GM18502 (cell line): Measurements from ENCODE around the gene C18orf54.
"Not testable (repeated sequence)": the region's sequence is repeated elsewhere in the genome, so short reads cannot be mapped to it uniquely, and the experiment has no call there.

Source experiments
- ATAC-seq: cut with Tn5 transposase; IDR thresholded peaks from one replicate; pipeline ENCODE4 v1.9.1; 2021; ENCODE audit warnings: mild to moderate bottlenecking; ENCODE audit not compliant: unreplicated experiment, poor library complexity

C18orf54 gene

DNA sequence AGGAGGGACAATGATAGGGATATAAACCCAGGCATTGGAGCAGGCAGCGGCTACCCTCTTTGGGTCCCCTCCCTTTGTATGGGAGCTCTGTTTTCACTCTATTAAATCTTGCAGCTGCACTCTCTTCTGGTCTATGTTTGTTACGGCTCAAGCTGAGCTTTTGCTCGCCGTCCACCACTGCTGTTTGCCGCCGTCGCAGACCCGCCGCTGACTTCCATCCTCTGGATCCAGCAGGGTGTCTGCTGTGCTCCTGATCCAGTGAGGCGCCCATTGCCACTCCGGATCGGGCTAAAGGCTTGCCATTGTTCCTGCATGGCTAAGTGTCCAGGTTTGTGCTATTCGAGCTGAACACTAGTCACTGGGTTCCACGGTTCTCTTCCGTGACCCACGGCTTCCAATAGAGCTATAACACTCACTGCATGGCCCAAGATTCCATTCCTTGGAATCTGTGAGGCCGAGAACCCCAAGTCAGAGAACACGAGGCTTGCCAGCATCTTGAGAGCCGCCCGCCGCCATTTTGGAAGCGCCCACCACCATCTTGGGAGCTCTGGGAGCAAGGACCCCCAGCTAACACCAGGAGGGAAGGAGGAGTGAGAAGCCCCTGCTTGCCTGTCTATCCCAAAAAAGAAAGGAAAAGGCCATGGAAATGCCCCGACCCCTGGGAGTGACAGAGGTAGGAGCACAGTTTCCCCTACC is 29.2 kb downstream of the C18orf54 start:
- not testable (repeated sequence) for ATAC-seq

GRCh38 chr18:54387631-54388030 is 29.9 kb downstream of the C18orf54 start:
- no peak for ATAC-seq

DNA sequence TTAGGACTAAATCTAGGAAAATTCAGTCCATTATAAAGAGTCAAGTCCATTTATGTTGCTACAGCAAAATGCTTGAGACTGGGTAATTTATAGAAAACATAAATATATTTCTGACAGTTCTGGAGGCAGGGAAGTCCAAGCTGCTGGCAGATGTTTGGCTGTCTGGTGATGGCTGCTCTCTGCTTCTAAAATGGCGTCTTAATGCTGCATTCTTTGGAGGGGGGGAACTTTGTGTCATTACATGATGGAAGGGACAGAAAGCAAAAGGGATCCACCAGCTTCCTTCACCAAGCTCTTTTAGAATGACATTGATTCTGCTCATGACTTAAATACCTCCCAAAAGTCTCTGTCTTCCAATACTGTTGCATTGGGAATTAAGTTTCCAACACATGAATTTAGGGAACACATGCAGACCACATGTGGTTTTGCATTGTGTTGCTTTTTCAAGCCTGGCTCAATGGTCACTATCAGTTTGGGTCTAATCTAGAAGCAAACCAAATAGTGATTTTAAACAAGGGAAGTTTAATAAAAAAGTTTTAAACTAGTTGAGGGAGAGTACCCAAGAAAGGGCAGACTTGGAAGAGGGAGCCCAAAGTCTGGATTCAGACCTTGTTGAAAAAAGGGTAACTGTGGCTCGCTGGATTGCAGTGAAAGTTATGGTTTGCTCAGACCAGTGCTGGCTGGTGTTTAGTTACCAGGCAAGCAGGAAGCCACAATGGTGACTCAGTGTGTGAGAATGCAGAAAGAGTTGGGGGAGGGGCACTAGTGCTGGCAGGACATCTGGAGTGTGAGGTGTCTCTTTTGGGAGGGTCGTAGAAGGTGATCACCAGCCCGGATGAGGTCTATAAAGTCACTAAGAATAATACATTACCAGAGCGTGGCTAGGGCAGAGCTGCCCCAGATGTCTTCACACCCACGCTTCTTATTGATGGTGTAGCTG is 30.8 kb downstream of the C18orf54 start:
- ATAC-seq = peak; percentile 94

DNA sequence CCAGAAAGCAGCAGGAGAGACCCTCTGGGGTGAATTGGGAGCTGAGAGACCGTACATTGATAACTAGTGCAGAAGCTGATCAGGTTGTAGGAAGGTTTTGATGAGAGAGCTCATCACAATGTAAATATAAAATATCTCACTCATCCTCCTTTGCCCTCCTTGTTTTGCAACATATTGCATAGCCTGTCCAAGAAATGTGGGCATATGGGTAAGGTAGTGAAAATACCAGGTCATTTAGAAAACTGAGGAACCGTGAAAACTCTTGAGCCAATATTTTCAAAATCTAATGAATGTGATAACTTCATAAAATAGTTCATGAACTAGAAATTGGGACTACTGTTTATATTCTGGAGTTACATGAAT is 31.4 kb downstream of the C18orf54 start:
- peak; percentile 9 for ATAC-seq

DNA sequence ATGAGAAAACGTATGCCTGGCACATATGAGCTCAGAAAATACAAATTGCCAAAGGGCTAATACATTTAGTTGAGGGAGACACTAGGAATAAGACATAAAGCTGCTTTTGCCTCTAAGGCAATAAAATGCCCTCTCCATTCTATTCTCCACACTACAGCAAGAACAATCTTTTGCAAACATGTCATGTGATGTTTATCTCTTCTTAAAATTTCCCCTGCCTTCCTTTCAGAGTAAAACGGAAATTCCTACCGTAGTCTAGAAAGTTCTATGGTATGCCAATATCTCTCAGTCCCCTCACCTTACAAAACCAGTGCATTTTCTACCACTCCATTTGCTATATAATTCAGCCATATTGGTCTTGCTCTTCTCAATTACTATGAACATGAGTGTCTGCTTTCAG is 33.1 kb downstream of the C18orf54 start:
- no peak for ATAC-seq

DNA sequence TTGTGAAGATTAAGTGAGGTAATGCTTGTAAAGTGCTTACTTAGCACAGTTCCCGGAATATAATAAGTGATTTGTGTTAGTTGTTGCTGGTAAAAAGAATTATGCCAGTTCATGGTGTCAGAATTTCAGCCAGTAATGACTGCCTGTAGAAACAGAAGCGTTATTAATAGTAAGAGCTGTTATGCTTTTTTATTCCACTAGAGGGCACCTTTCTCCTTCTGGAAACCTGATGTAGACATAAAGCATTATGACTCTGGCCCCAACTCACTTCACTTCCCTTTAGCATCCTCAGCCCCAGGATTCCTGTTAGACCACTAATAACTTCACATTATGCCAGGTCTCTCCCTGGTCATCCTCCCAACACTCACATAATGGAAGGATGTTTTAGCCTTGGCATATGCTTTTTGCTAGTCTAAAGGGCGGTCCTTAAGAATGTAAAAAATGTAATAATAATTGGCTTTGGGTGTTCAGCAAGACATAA is 34.9 kb downstream of the C18orf54 start:
- peak; percentile 65 for ATAC-seq

- no peak for ATAC-seq
Observed at GRCh38 chr18:54393648-54394294, 36.1 kb downstream of the C18orf54 start.

DNA sequence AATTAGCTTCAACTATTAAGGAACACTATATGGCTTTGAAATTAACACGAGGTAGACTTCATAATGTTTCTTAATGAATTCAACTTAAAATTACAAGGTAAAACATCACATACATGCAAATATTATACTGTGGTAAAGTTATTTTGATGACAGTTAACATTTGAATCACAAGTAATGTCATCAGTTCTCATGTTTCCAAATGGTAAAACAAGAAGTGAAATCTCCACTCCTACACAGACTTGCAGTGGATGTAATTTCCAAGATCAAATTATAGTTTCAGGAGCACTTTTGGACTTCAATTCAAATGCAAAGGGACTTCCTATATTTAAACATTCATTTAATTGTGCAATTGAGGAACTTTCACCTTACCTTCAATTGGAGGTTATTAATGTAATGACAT is 39.1 kb downstream of the C18orf54 start:
- no peak for ATAC-seq

DNA sequence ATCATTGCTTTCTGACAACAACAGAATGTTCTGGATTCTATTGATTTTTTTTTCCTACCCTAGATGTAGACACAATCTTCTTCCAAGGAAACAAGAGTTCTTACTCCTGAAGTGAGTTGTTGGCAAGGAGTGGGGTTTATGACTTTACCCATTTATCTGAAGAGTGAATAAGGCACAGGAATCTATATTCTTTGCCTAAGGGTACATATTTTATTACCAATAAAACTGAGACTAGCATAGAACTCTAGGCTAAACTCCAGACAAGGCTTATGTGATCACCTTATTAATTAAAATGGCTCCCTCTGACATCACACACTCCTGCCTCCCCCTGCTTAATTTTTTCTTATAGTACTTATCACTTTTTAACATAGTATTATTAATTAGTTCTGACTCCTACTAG is 47.6 kb downstream of the C18orf54 start:
- ATAC-seq = no peak

GRCh38 chr18:54411781-54412180 is 54.1 kb downstream of the C18orf54 start:
- ATAC-seq = no peak

DNA sequence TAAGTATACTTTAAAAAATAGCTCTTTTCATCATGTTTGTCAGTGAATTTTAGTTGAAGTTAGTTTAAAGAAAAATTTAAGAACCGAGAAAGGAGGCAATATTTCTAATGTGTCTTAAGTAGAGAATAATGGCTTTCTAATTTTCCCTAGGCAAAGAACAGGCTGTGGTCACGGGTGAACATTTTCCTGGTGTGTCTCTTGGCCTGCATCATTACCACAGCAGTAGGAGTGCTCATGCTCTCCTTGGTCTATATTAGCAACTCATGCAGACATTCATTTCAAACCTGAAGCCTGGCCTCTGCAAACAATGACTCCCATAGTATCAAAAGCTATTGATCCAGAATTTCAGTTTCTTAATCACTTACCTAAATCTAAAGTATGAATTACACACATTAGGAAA is 57.4 kb downstream of the C18orf54 start:
- ATAC-seq = no peak

GRCh38 chr18:54416436-54416835 is 58.7 kb downstream of the C18orf54 start:
- ATAC-seq = no peak

GRCh38 chr18:54423831-54424230 is 66.1 kb downstream of the C18orf54 start:
- no peak for ATAC-seq

DNA sequence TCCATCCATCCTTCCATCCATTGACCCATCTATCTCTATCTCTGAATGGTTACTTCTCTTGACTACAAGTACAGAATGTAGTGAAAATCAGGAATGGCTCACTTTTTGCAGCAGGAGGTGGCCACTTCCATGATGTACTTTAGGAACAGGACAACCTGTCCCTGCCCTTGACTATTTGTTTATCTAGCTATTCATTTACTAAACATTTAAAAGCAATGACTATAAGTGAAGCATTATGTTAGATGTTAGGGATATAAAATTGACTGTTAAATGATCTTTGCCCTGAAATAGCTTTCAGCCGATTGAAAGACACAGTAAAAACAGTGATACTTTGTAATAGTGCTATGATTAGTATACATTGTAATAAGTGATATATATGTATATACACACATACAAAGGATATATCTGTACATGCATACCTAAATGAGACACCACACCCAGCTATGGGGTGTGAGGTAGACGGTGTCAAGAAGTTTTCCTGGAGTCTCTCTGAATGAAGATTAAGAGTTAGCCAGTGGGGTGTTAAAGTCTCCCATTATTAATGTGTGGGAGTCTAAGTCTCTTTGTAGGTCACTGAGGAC is 68.5 kb downstream of the C18orf54 start:
- no peak for ATAC-seq
